ENCODE measurements around the gene LEO1.

DNA sequence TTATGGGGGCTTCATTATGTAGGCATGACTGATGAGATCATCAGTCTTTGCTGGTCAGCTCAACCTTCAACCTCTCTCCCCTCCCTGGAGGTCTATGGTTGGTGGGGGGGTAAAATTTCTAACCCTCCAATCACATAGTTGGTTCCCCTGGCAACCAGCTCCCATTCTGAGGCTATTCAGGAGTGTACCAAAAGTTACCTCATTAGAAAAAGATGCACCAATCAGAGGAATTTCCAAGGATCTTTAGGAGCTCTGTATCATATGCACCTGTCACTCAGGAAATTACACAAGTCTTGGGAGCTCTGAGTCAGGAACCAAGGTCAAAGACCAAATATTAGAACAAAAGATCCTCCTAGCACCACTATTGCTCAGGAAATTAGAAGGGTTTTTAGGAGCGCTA lies 21.4 kb upstream of the LEO1 start:
- TF ChIP-seq EZH2phosphoT487 (IDR thresholded peaks at IDR 0.05; ENCODE audit: insufficient read depth, low read depth) (no peak), EZH2 (IDR thresholded peaks at IDR 0.05; ENCODE audit: insufficient read depth, poor library complexity, severe bottlenecking) (no peak)

All from GM23248 (cell line).